PC-9 (cell line): Measurements from ENCODE around the gene RAPGEF6. TPM values are rescaled to one million over a fixed set of nuclear protein-coding genes. Genes with fewer than 3 reads are reported as not detected.

ENCODE experiments used
- BruUV-seq: library from RNA; stranded (reverse); fragments of 400-500 nt; replicated peaks from 2 replicates; lab custom pipeline; 2021; lab: Mats Ljungman, UMichigan
- CTCF ChIA-PET: fragments of 300-600 bp; sonication (Branson Sonifier 250); formaldehyde crosslinking; loops from one replicate; lab custom pipeline; 2022; ENCODE audit warnings: antibody characterized with exemption; lab: Charles Lee
- POLR2A ChIA-PET: fragments of 300-600 bp; sonication (Branson Sonifier 250); formaldehyde crosslinking; loops from one replicate; lab custom pipeline; 2022; ENCODE audit warnings: antibody characterized with exemption; ENCODE audit not compliant: unreplicated experiment; lab: Charles Lee
- DNase-seq, 2 experiments: peaks; one replicate each; pipeline versions ENCODE4 v3.0.0 to v3.0.0-alpha.2; 2015 to 2022; ENCODE audit warnings: mixed read lengths in 1 of 2
- H2AFZ ChIP-seq: fragments of 200-600 bp; sonication (generic); 2 replicates; pipeline ENCODE4 v1.8.1; 2017; ENCODE audit warnings: antibody characterized with exemption
- H3F3A ChIP-seq: fragments of 200-600 bp; sonication (generic); 2 replicates; pipeline ENCODE4 v1.8.1; 2017; ENCODE audit warnings: antibody characterized with exemption, mild to moderate bottlenecking, low read depth; ENCODE audit not compliant: insufficient read depth
- H3K27ac ChIP-seq: fragments of 200-600 bp; sonication (generic); 2 replicates; pipeline ENCODE4 v1.6.1; 2016; ENCODE audit warnings: mixed run types
- H3K27me3 ChIP-seq: fragments of 200-600 bp; sonication (generic); 2 replicates; pipeline ENCODE4 v1.6.1; 2016; ENCODE audit warnings: low read depth, mixed run types; ENCODE audit not compliant: insufficient read depth
- H3K36me3 ChIP-seq: fragments of 200-600 bp; sonication (generic); 2 replicates; pipeline ENCODE4 v1.6.1; 2016; ENCODE audit warnings: low read depth, mixed run types
- H3K4me1 ChIP-seq: fragments of 200-600 bp; sonication (generic); replicated peaks from 2 replicates; pipeline ENCODE4 v1.6.1; 2016; ENCODE audit warnings: mixed run types; ENCODE audit not compliant: insufficient read depth
- H3K4me2 ChIP-seq: fragments of 200-600 bp; sonication (generic); 2 replicates; pipeline ENCODE4 v1.6.1; 2017; ENCODE audit warnings: mixed run types
- H3K4me3 ChIP-seq: fragments of 200-600 bp; sonication (generic); 2 replicates; pipeline ENCODE4 v1.6.1; 2016; ENCODE audit warnings: mixed run types
- H3K79me2 ChIP-seq: fragments of 200-600 bp; sonication (generic); 2 replicates; pipeline ENCODE4 v1.6.1; 2017; ENCODE audit warnings: low read depth, mixed run types
- H3K9me2 ChIP-seq: fragments of 200-600 bp; sonication (generic); 2 replicates; pipeline ENCODE4 v1.8.1; 2017; ENCODE audit warnings: mild to moderate bottlenecking; ENCODE audit not compliant: insufficient read depth
- H3K9me3 ChIP-seq: fragments of 200-600 bp; sonication (generic); 2 replicates; pipeline ENCODE4 v1.8.1; 2016; ENCODE audit warnings: low read depth; ENCODE audit not compliant: insufficient read depth
- H4K20me1 ChIP-seq: fragments of 200-600 bp; sonication (generic); 2 replicates; pipeline ENCODE4 v1.8.1; 2017; ENCODE audit not compliant: insufficient read depth
- EZH2 ChIP-seq: fragments of 200-600 bp; sonication (generic); IDR thresholded peaks from 2 replicates; pipeline ENCODE4 v1.8.0; 2017; ENCODE audit warnings: antibody characterized with exemption, low read depth
- intact Hi-C: fragments of 100-400 bp; cut with micrococcal nuclease; formaldehyde crosslinking; loops from one replicate; pipeline ENCODE4 v1.10.0; 2022; ENCODE audit not compliant: unreplicated experiment
- total RNA-seq: library from RNA; stranded (reverse); gene quantifications from 2 replicates; pipeline ENCODE4 v1.2.3, GENCODE V29; 2021
- TF ChIP-seq, protein P1 (sequence below): fragments of 200-600 bp; sonication (generic); conservative IDR thresholded peaks from 2 replicates; pipeline ENCODE4 v1.6.1; 2017; ENCODE audit warnings: mixed run types, antibody characterized with exemption, mild to moderate bottlenecking, moderate library complexity

Gene RAPGEF6
- total RNA-seq, 1 experiment from 2014 or later = 17.1 TPM

DNA sequence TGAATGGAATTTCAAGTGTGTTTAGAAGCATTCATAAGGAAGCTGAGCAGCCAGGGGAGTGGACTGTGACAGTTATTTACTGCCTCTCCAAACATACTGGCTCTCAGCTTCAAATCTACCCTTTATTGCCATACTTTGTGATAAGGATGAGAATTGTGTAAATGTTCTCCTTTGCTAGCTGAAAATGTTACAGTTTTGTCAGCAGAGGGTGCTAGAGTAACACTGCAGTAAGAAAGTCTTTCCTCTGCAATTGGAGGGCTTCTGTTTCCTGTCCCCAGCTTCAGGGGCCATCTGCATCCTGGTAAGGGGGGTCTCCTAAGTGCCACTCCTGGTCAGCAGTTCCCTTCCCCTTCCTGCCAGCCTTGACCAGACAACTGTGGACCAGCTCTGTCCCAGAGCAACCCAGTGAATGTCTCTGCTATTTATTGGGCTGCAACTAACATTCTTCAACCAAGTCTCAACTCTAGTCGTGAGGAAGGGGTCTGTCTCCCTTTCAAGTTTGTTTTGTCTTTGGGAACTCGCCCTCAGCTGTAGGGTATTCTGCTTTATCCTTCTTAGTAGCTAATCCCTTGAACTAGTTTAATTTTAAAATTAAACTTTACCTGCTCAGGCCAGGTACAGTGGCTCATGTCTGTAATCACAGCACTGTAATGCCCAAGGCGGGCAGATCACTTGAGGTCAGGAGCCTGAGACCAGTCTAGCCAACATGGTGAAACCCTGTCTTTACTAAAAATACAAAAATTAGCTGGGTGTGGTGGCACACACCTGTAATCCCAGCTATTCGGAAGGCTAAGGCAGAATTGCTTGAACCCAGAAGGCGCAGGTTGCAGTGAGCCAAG is 45.3 kb downstream of the RAPGEF6 start:
- intact Hi-C loops = loop anchor here (1.0 to 10.0 kb wide), 3 partner anchors 95 to 474 kb away; no protein-coding TSS in a partner anchor
- Histone ChIP-seq H3K27me3 (no peaks in the 10 kb centered on the region), H3K9me2 (no peaks in the 10 kb centered on the region), H3K27ac (no peak overlapping the region), H3K9me3 (no peaks in the 10 kb centered on the region; the same call in 1 of the 2 replicates), H4K20me1 (peaks cover 13% of the 10 kb centered on the region; the same call in 1 of the 2 replicates), H3K36me3 (no peaks in the 10 kb centered on the region; the same call in 1 of the 2 replicates), H3K79me2 (peaks cover 16% of the 10 kb centered on the region; the same call in 1 of the 2 replicates), H3F3A (no peaks in the 10 kb centered on the region), H2AFZ (no peak overlapping the region), H3K4me1 (no peaks in the 10 kb centered on the region), H3K4me2 (no peak overlapping the region), H3K4me3 (no peak overlapping the region)
- DNase-seq = peak in 1 of 2 experiments; percentile 13
- no TSS peak for BruUV-seq
- no peak for TF ChIP-seq EZH2
- TF ChIP-seq, protein P1, sequence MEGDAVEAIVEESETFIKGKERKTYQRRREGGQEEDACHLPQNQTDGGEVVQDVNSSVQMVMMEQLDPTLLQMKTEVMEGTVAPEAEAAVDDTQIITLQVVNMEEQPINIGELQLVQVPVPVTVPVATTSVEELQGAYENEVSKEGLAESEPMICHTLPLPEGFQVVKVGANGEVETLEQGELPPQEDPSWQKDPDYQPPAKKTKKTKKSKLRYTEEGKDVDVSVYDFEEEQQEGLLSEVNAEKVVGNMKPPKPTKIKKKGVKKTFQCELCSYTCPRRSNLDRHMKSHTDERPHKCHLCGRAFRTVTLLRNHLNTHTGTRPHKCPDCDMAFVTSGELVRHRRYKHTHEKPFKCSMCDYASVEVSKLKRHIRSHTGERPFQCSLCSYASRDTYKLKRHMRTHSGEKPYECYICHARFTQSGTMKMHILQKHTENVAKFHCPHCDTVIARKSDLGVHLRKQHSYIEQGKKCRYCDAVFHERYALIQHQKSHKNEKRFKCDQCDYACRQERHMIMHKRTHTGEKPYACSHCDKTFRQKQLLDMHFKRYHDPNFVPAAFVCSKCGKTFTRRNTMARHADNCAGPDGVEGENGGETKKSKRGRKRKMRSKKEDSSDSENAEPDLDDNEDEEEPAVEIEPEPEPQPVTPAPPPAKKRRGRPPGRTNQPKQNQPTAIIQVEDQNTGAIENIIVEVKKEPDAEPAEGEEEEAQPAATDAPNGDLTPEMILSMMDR = peak; percentile 86
- CTCF ChIA-PET = interaction anchor here (0.6 to 2.2 kb wide), 5 partner anchors 96 to 544 kb away, joined by 3 to 10 read pairs (median 5); no protein-coding TSS in a partner anchor
- POLR2A ChIA-PET = no interaction called here

DNA sequence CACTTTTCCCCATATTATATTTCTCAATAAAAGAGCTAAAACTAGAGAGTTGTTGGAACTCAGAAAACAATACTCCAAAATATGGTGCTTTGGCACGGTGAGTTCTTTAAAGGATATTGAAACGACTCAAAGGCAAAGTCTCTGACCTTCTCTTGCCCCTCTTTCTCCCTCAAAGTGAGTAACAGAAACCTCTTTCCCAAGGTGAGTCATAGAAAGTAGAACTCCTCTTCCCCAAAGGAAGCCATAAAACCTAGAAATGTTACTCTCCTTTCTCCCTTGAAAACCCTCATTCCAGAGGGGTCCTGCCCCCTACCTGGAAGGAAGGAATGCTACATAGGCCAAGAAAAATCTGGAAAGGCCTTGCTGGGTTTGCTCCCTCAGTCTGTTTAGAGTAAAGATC is 47.5 kb downstream of the RAPGEF6 start:
- Histone ChIP-seq H3F3A (no peaks in the 10 kb centered on the region), H3K9me3 (no peaks in the 10 kb centered on the region; the same call in 1 of the 2 replicates), H4K20me1 (peaks cover 8% of the 10 kb centered on the region), H2AFZ (no peak overlapping the region), H3K36me3 (no peaks in the 10 kb centered on the region; the same call in 1 of the 2 replicates), H3K4me1 (no peaks in the 10 kb centered on the region), H3K27me3 (no peaks in the 10 kb centered on the region), H3K9me2 (no peaks in the 10 kb centered on the region), H3K79me2 (peaks cover 12% of the 10 kb centered on the region; the same call in 1 of the 2 replicates), H3K4me2 (no peak overlapping the region), H3K4me3 (no peak overlapping the region), H3K27ac (no peak overlapping the region)
- DNase-seq = no peak
- intact Hi-C loops = loop anchor here (10.0 kb wide), 1 partner anchor 97 kb away; no protein-coding TSS in a partner anchor
- CTCF ChIA-PET = no interaction called here
- POLR2A ChIA-PET = no interaction called here
- no TSS peak for BruUV-seq
- no peak for TF ChIP-seq EZH2
- TF ChIP-seq, protein P1 = no peak

DNA sequence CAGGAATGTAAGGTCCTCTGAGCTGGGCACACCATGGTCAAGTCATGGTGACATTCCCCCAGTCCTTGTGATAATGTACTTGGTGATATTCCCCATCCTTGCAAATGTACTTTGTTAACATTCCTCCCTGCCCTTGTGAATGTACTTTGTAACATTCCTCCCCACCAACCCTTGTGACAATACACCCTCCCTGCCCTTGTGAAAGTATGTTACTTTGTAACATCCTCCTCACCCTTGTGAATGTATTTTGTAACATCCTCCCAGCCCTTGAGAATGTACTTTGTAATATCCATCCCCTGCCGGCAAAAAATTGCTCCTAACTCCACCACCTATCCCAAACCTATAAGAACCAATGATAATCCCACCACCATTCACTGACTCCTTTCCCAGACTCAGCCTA is 53.3 kb downstream of the RAPGEF6 start:
- H3K36me3 ChIP-seq = peaks cover 4% of the 10 kb centered on the region; the same call in 1 of the 2 replicates
- DNase-seq = no peak
- H3F3A ChIP-seq = no peaks in the 10 kb centered on the region
- H3K4me2 ChIP-seq = no peak overlapping the region
- TF ChIP-seq, protein P1 = no peak
- TF ChIP-seq EZH2 = no peak
- no peaks in the 10 kb centered on the region for H3K9me3 ChIP-seq
- peaks cover 10% of the 10 kb centered on the region; the same call in 1 of the 2 replicates for H3K79me2 ChIP-seq
- no TSS peak for BruUV-seq
- no peak overlapping the region for H3K4me3 ChIP-seq
- H3K4me1 ChIP-seq = no peaks in the 10 kb centered on the region
- POLR2A ChIA-PET = no interaction called here
- no peak overlapping the region for H2AFZ ChIP-seq
- H3K9me2 ChIP-seq = no peaks in the 10 kb centered on the region
- H4K20me1 ChIP-seq = no peaks in the 10 kb centered on the region; the same call in 1 of the 2 replicates
- no peak overlapping the region for H3K27ac ChIP-seq
- CTCF ChIA-PET = no interaction called here
- H3K27me3 ChIP-seq = no peaks in the 10 kb centered on the region
- intact Hi-C loops = loop anchor here (10.0 kb wide), 1 partner anchor 103 kb away; no protein-coding TSS in a partner anchor
